ENCODE data around the gene PEA15. TPM values are rescaled to one million over a fixed set of nuclear protein-coding genes. Genes with fewer than 3 reads are reported as not detected.

Gene PEA15
- total and polyA plus RNA-seq, 9 of the 15 experiments (the other 6 are each of a cell fraction or from before 2014, with no cell fraction given), result 8.2 to 175 (median 35.4) TPM

GRCh38 chr1:160221089-160221488, 15.9 kb downstream of the PEA15 start:
- no peak for DNase-seq (ENCODE audit: extremely low read depth in 1 of 4, low spot score in 3 of 4)
- intact Hi-C loops (cut with micrococcal nuclease), result no loop called here
- BruUV-seq (replicated peaks), result no TSS peak
- ATAC-seq, result no peak
- Histone ChIP-seq H4K20me1 (replicated peaks; ENCODE audit: control insufficient read depth, insufficient read depth, low read length) (no peaks in the 10 kb centered on the region), H3K9ac (ENCODE audit: insufficient read depth in 1 of 2, low read depth in 2 of 2, low read length in 2 of 2) (no peak overlapping the region), H3K27me3 (ENCODE audit: control insufficient read depth in 2 of 2, insufficient read depth in 2 of 2, low read length in 2 of 2) (no peaks in the 10 kb centered on the region), H3K4me3 (no peak overlapping the region), H3K9me1 (ENCODE audit: control insufficient read depth, insufficient read depth, low read length) (no peaks in the 10 kb centered on the region), H3K9me3 (replicated peaks; ENCODE audit: control insufficient read depth, insufficient read depth, low read depth, low read length) (no peaks in the 10 kb centered on the region), H3K4me2 (ENCODE audit: insufficient read depth, low read length) (no peak overlapping the region), H3K79me2 (ENCODE audit: control insufficient read depth, insufficient read depth, low read length) (no peaks in the 10 kb centered on the region), H3K27ac (ENCODE audit: extremely low read depth, low read depth, low read length) (no peak overlapping the region), H3K4me1 (replicated peaks in 1 of 2; ENCODE audit: control insufficient read depth in 2 of 2, insufficient read depth in 2 of 2, low read length in 2 of 2) (no peaks in the 10 kb centered on the region), H2AFZ (ENCODE audit: low read depth, low read length) (no peak overlapping the region), H3K36me3 (ENCODE audit: control insufficient read depth, insufficient read depth, low read length) (peaks cover 98% of the 10 kb centered on the region)
- no peak for FAIRE-seq
- ChIA-PET CTCF (ENCODE audit: low intra/inter-chr PET ratio) (no interaction called here), POLR2A (interaction anchor here (0.6 to 4.0 kb wide), 5 partner anchors 10 to 28 kb away, joined by 3 to 41 read pairs (median 5); no protein-coding TSS in a partner anchor)
- in situ Hi-C loops (cut with MboI), result no loop called here
- TF ChIP-seq CEBPG (CRISPR knock-in tag; IDR thresholded peaks at IDR 0.05), result no peak
- peak; percentile 17 to 30; a peak in 1 of 4 replicates for TF ChIP-seq CEBPG (tag; conservative IDR thresholded peaks at IDR 0.05 in 1 of 2, IDR thresholded peaks at IDR 0.05 in 1 of 2)
- TF ChIP-seq NFRKB (IDR thresholded peaks at IDR 0.05; ENCODE audit: low read depth), result no peak

DNA sequence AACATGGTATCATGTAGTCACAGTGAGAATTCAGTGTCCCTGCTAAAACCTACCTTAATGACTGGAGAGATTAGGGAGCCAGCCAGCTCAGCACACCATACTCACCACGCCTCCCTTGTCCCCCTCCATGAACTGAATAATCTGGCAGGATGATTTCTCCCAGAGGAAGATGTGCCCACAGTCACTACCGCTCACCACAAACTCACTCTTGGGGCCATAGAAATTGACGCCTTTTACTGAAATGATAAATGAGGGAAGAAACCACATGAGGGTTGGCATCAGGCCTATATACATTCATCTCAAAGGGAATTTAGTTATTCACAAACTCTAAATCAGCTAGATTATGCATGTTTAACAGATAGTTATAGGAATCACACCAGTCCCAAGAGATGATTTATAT, 17.4 kb downstream of the PEA15 start:
- H3K79me2 ChIP-seq (ENCODE audit: control insufficient read depth, insufficient read depth, low read length), result no peaks in the 10 kb centered on the region
- CTCF ChIA-PET (ENCODE audit: low intra/inter-chr PET ratio), result interaction anchor here (0.5 kb wide), 2 partner anchors 178 to 742 kb away, joined by 3 read pairs; no protein-coding TSS in a partner anchor
- in situ Hi-C loops (cut with MboI) (no loop called here), intact Hi-C loops (cut with micrococcal nuclease) (no loop called here)
- H3K4me3 ChIP-seq, result no peak overlapping the region
- BruUV-seq (replicated peaks), result no TSS peak
- FAIRE-seq (no peak), ATAC-seq (no peak), DNase-seq (ENCODE audit: extremely low read depth in 1 of 4, low spot score in 3 of 4) (no peak)
- H4K20me1 ChIP-seq (replicated peaks; ENCODE audit: control insufficient read depth, insufficient read depth, low read length), result no peaks in the 10 kb centered on the region
- POLR2A ChIA-PET, result interaction anchor here (0.7 to 1.2 kb wide), 3 partner anchors 10 to 40 kb away, joined by 3 to 4 read pairs (median 3); partner anchors contain the start of gene DCAF8
- no peaks in the 10 kb centered on the region for H3K27me3 ChIP-seq (ENCODE audit: control insufficient read depth in 2 of 2, insufficient read depth in 2 of 2, low read length in 2 of 2)
- H3K9me1 ChIP-seq (ENCODE audit: control insufficient read depth, insufficient read depth, low read length), result no peaks in the 10 kb centered on the region
- H3K36me3 ChIP-seq (ENCODE audit: control insufficient read depth, insufficient read depth, low read length), result peaks cover 100% of the 10 kb centered on the region
- WGBS (ENCODE audit: insufficient coverage, low coverage, missing lambda C conversion rate), result 73% methylated on average over 3 of the region's 3 CpGs
- no peak overlapping the region for H3K9ac ChIP-seq (ENCODE audit: insufficient read depth in 1 of 2, low read depth in 2 of 2, low read length in 2 of 2)
- no peaks in the 10 kb centered on the region for H3K9me3 ChIP-seq (replicated peaks; ENCODE audit: control insufficient read depth, insufficient read depth, low read depth, low read length)
- TF ChIP-seq RFX5 (IDR thresholded peaks at IDR 0.05; ENCODE audit: low read depth, low read length), result no peak
- no peak for TF ChIP-seq ZNF239 (CRISPR knock-in tag; IDR thresholded peaks at IDR 0.05)
- no peak for TF ChIP-seq MAFK (IDR thresholded peaks at IDR 0.05; ENCODE audit: low read length)
- no peak for TF ChIP-seq TEAD2 (tag; IDR thresholded peaks at IDR 0.05)
- TF ChIP-seq, protein P1, sequence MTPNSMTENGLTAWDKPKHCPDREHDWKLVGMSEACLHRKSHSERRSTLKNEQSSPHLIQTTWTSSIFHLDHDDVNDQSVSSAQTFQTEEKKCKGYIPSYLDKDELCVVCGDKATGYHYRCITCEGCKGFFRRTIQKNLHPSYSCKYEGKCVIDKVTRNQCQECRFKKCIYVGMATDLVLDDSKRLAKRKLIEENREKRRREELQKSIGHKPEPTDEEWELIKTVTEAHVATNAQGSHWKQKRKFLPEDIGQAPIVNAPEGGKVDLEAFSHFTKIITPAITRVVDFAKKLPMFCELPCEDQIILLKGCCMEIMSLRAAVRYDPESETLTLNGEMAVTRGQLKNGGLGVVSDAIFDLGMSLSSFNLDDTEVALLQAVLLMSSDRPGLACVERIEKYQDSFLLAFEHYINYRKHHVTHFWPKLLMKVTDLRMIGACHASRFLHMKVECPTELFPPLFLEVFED (CRISPR knock-in tag; conservative IDR thresholded peaks at IDR 0.05), result no peak
- no peak for TF ChIP-seq AFF4 (CRISPR knock-in tag; IDR thresholded peaks at IDR 0.05)
- no peak for TF ChIP-seq HNRNPL (IDR thresholded peaks at IDR 0.05; ENCODE audit: low read depth, low read length)
- TF ChIP-seq PURB (CRISPR knock-in tag; IDR thresholded peaks at IDR 0.05; ENCODE audit: low read depth), result no peak
- TF ChIP-seq MTF1 (CRISPR knock-in tag; IDR thresholded peaks at IDR 0.05; ENCODE audit: borderline replicate concordance), result no peak
- TF ChIP-seq BCL6 (CRISPR knock-in tag; IDR thresholded peaks at IDR 0.05), result no peak
- no peak overlapping the region for H3K27ac ChIP-seq (ENCODE audit: extremely low read depth, low read depth, low read length)
- H3K4me1 ChIP-seq (replicated peaks in 1 of 2; ENCODE audit: control insufficient read depth in 2 of 2, insufficient read depth in 2 of 2, low read length in 2 of 2), result no peaks in the 10 kb centered on the region
- H2AFZ ChIP-seq (ENCODE audit: low read depth, low read length), result no peak overlapping the region
- H3K4me2 ChIP-seq (ENCODE audit: insufficient read depth, low read length), result no peak overlapping the region
